COLO668 (cell line): ENCODE measurements around the gene LRG1.
"Not testable (repeated sequence)": the region's sequence is repeated elsewhere in the genome, so short reads cannot be mapped to it uniquely, and the experiment has no call there.

Experiments used
- DNase-seq: peaks from one replicate; lab custom pipeline; 2025; ENCODE audit not compliant: unreplicated experiment; lab: John Stamatoyannopoulos, UW

Gene LRG1

DNA sequence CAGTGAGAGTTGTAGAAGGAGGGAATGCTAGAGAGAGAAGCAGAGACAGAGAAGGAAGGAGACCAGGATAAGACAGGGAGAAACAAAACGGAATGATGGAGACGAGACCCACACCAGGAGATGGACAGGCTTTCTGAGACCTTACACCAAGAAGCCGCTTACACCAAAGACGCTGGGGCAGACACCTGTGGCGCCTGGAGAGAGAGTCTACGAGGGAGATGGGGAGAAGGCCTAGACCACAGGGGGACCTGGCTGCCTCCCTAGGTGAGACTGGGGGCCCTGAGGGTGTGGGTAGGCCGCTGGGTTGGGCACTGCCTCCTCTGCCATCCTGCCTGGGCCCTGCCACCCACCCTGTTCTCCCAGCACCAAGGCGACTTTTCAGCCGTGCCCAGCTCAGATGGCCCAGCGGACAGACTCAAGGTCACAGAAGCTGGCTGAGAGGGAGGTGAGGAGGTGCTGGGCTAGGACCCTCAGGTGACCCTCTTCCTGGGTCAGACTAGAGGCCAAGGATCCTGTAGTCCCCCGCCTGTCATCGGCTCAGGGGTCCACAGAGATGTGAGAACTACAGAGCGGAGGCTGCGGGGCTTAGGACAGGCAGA is 9.8 kb downstream of the LRG1 start:
- no peak for DNase-seq

DNA sequence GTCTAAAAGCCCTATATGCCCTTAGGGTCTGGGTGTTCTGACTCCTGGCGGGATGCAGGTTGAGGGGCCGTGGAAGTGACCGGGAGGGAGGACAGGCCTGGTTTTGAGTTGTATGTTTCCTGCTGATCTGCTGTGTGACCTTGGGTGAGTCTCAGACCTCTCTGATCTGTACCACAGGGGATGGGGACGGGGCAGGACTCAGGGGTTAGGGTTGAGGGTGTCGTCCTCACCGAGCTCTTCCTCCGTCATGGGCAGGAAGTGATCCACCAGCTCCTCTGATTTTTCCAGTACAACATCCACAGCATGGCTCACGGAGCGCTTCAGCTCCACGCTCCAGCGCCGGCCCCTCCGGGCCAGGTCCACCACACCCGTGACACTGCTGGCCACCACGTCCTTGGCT is 11.0 kb downstream of the LRG1 start:
- no peak for DNase-seq

DNA sequence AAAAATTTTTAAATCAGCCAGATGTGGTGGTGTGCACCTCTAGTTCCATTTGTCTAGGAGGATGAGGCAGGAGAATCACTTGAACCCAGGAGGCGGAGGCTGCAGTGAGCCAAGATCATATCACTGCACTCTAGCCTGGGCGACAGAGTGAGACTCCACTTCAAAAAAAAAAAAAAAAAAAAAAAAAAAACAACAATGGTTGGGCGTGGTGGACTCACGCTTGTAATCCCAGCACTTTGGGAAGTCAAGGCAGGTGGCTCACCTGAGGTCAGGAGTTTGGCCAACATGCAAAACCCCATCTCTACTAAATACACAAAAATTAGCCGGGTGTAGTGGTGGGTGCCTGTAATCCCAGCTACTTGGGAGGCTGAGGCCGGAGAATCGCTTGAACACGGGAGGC is 12.5 kb downstream of the LRG1 start:
- DNase-seq, result not testable (repeated sequence)

GRCh38 chr19:4525563-4526002 is 14.3 kb downstream of the LRG1 start:
- no peak for DNase-seq

DNA sequence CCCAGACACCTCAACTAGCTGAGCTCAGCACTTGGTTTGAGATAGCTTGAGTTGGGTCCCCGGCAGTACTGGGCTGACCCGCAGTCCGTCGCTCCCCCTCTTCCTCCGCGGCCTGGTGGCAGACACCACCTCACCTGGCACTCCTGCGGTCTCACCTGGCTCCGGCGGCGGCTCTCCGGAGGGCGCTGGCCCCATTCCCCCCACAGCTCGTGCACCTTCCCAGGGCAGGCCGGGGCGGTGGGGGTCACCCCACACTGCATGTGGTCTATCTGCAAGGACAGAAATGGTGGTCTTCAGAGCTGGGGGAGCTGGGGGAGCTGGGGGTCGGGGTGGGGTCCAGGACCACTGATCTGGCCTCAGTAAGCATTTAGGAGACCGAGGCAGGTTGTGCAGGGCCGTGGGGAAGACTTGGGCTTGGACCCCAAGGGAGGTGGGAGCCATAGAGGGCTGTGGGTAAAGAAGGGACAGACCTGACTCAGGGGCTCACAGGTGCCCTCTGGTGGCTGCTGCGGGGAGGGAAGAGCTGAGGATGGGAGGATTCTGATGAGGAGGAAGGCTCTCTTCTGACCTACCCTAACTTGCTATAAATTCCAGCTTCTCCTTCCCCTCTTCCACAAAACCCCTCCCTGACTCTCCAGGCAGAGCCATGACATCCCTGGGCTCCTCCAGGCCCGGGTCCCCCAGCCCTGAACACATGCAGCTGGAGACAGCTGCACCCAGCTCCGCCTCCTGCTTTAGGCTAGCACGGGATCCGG is 14.9 kb downstream of the LRG1 start:
- peak; percentile 50 for DNase-seq

GRCh38 chr19:4523306-4524110 is 16.3 kb downstream of the LRG1 start:
- DNase-seq, result peak; percentile 37

DNA sequence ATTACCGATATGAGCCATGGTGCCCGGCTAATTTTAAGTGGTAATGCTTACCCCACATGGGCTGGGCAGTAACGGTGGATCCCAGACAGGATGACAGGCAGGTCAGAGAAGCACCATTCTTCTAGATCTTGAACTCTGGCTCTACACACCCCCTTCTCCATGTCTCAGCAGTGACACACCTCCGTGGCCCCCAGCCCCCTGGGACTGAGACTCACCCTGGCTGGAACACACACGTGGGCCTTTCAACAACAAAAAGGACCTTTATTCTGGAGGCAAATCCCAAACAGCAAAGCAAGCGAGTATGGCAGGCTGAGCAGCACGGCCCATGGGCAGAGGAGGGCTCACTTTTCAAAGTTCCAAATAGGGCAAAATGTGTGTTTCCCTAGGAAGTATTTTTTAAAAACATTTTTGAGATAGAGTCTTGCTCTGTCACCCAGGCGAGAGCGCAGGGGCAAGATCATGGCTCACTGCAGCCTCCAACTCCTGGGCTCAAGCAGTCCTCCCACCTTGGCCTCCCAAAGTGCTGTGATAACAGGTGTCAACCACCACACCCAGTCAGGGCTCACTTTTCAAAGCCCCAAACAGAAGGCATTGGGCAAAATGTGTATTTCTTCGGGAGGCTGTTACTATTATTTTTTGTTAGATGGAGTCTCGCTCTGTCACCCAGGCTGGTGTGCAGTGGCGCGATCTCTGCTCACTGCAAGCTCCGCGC is 17.4 kb downstream of the LRG1 start:
- DNase-seq, result no peak

DNA sequence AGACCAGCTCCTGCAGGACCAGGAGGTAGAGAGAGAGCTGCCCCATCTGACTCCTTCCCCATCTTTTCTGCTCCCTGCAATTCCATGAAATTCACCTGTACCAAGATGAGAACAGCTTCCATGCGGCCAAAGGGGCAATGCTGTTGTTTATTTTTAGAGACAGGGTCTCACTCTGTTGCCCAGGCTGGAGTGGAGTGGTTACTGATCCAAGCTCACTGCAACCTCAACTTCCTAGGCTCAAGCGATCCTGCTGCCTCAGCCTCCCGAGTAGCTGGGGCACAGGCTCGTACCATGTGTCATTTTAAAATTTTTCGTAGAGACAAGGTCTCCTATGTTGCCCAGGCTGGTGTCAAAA is 18.0 kb downstream of the LRG1 start:
- no peak for DNase-seq

GRCh38 chr19:4521170-4521887 is 18.5 kb downstream of the LRG1 start:
- DNase-seq, result no peak

- DNase-seq, result no peak
Observed at GRCh38 chr19:4519521-4520277, 20.1 kb downstream of the LRG1 start.

- no peak for DNase-seq
Observed at GRCh38 chr19:4519172-4519496, 20.7 kb downstream of the LRG1 start.

- DNase-seq, result no peak
Observed at GRCh38 chr19:4518345-4519171, 21.3 kb downstream of the LRG1 start, which contains the start of gene PLIN4. Gene PLIN4 (minus strand): TSS chr19:4518486. CDS start chr19:4518272, 214 bp downstream.

- no peak for DNase-seq
Observed at GRCh38 chr19:4517451-4518057, 22.3 kb downstream of the LRG1 start.

GRCh38 chr19:4516939-4517300 is 22.9 kb downstream of the LRG1 start:
- no peak for DNase-seq

- DNase-seq, result no peak
Observed at GRCh38 chr19:4516199-4516938, 23.5 kb downstream of the LRG1 start.

DNA sequence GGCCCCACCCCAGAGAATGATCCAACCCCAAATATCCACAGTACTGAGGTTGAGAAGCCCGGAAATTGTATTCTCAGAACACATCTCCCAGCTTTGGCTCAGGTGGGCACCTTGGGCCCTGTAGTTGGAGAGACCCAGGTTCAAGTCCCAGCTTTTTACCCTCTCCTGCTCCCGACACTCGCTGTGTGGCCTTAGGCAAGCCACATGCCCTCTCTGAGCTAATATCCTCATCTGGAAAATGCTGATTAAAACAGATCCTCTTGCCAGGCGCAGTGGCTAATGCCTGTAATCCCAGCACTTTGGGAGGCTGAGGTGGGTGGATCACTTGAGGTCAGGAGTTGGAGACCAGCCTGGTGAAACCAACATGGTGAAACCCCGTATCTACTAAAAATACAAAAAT is 24.1 kb downstream of the LRG1 start:
- DNase-seq, result no peak

- no peak for DNase-seq
Observed at GRCh38 chr19:4513248-4513647, 26.6 kb downstream of the LRG1 start.

GRCh38 chr19:4512070-4512469 is 27.8 kb downstream of the LRG1 start:
- DNase-seq, result no peak
